SK-N-SH treated with all-trans-retinoic acid at 6 μM for 48 hours (cell line): ENCODE data around the gene AMOTL1.
A peak's percentile ranks its signal among the peaks of the same experiment; 100 is the strongest.

Experiments
- ATAC-seq: fragments of 200-7000 bp; cut with Tn5 transposase; 3 replicates; pipeline ENCODE4 v1.9.1; 2020; ENCODE audit warnings: mild to moderate bottlenecking, moderate library complexity
- ARNTL ChIP-seq: fragments of 450-650 bp; formaldehyde crosslinking; IDR thresholded peaks from 2 replicates; pipeline ENCODE4 v1.5.0; 2020; ENCODE audit warnings: low read depth, mild to moderate bottlenecking, moderate library complexity, borderline replicate concordance
- BACH2 ChIP-seq: fragments of 250-450 bp; sonication (Bioruptor Pico); IDR thresholded peaks from 2 replicates; pipeline ENCODE4 v1.9.0; 2021; ENCODE audit warnings: mild to moderate bottlenecking, borderline replicate concordance
- CREB5 ChIP-seq: fragments of 250-450 bp; sonication (Bioruptor Pico); IDR thresholded peaks from 2 replicates; pipeline ENCODE4 v1.5.1; 2020; ENCODE audit warnings: low read depth, mild to moderate bottlenecking, moderate library complexity
- CSDC2 ChIP-seq: fragments of 250-450 bp; sonication (Bioruptor Pico); IDR thresholded peaks from 2 replicates; pipeline ENCODE4 v1.5.0; 2020; ENCODE audit warnings: mild to moderate bottlenecking, moderate library complexity
- ESRRG ChIP-seq: fragments of 250-450 bp; sonication (Bioruptor Pico); IDR thresholded peaks from 2 replicates; pipeline ENCODE4 v1.6.1; 2021; ENCODE audit warnings: mild to moderate bottlenecking
- ISL1 ChIP-seq: fragments of 250-450 bp; sonication (Bioruptor Pico); IDR thresholded peaks from 2 replicates; pipeline ENCODE4 v2.1.2; 2022; ENCODE audit warnings: mild to moderate bottlenecking, moderate library complexity
- OSR1 ChIP-seq: fragments of 250-450 bp; sonication (Bioruptor Pico); IDR thresholded peaks from 2 replicates; pipeline ENCODE4 v1.8.0; 2022; ENCODE audit warnings: moderate library complexity, mild to moderate bottlenecking, inconsistent platforms
- PATZ1 ChIP-seq: fragments of 250-450 bp; sonication (Bioruptor Pico); IDR thresholded peaks from 2 replicates; pipeline ENCODE4 v1.8.0; 2020; ENCODE audit warnings: mild to moderate bottlenecking, moderate library complexity, borderline replicate concordance
- RARB ChIP-seq: fragments of 250-450 bp; sonication (Bioruptor Pico); IDR thresholded peaks from 2 replicates; pipeline ENCODE4 v1.8.0; 2021; ENCODE audit warnings: mild to moderate bottlenecking, moderate library complexity
- SNAI2 ChIP-seq: fragments of 250-450 bp; sonication (Bioruptor Pico); IDR thresholded peaks from 2 replicates; pipeline ENCODE4 v1.5.0; 2020; ENCODE audit warnings: mild to moderate bottlenecking, moderate library complexity
- TCF4 ChIP-seq: fragments of 250-450 bp; sonication (Bioruptor Pico); IDR thresholded peaks from 2 replicates; pipeline ENCODE4 v1.8.0; 2021; ENCODE audit warnings: mild to moderate bottlenecking, moderate library complexity, borderline replicate concordance
- TOX ChIP-seq: fragments of 250-450 bp; sonication (Bioruptor Pico); IDR thresholded peaks from 2 replicates; pipeline ENCODE4 v1.8.0; 2021; ENCODE audit warnings: mild to moderate bottlenecking, moderate library complexity, borderline replicate concordance
- ZC3H10 ChIP-seq: fragments of 250-450 bp; sonication (Bioruptor Pico); IDR thresholded peaks from 2 replicates; pipeline ENCODE4 v1.5.1; 2021; ENCODE audit warnings: mild to moderate bottlenecking, moderate library complexity
- ZFP3 ChIP-seq: fragments of 250-450 bp; sonication (Bioruptor Pico); IDR thresholded peaks from 2 replicates; pipeline ENCODE4 v1.5.0; 2020; ENCODE audit warnings: mild to moderate bottlenecking, moderate library complexity
- ZFP30 ChIP-seq: fragments of 450-650 bp; formaldehyde crosslinking; IDR thresholded peaks from 2 replicates; pipeline ENCODE4 v1.5.0; 2022; ENCODE audit warnings: mild to moderate bottlenecking, moderate library complexity
- ZNF565 ChIP-seq: fragments of 450-650 bp; formaldehyde crosslinking; conservative IDR thresholded peaks from 2 replicates; pipeline ENCODE4 v1.5.0; 2020; ENCODE audit warnings: low read depth, mild to moderate bottlenecking, moderate library complexity
- ZNF8 ChIP-seq: fragments of 450-650 bp; formaldehyde crosslinking; IDR thresholded peaks from 2 replicates; pipeline ENCODE4 v1.5.0; 2020; ENCODE audit warnings: mild to moderate bottlenecking, moderate library complexity
- TF ChIP-seq, protein P1 (sequence below): fragments of 250-450 bp; sonication (Bioruptor Pico); IDR thresholded peaks from 2 replicates; pipeline ENCODE4 v1.5.1; 2021; ENCODE audit warnings: mild to moderate bottlenecking, moderate library complexity

Gene AMOTL1

DNA sequence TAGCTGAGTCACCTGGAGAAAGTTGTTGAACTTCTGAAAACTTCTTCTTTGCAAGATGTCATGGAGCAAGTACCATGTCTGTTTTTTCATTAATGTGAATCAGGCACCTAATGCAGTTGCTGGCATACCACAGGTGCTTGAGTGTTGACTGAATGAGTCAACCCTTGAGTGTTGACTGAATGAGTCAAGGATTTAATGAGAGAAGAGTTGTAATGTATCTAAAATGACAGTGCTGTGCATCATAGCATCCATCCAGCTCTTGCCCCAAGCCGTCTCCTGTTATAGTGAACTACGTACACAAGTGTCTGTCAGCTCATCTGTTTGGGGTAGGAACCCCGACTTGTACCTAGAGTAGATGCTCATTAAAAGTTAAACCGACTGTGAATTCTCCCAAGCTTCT, 112.1 kb downstream of the AMOTL1 start:
- ATAC-seq: no peak
- TF ChIP-seq ZNF8 (CRISPR knock-in tag): 0 out of 2 replicates have a peak, but pooled peaks have one; percentile 19
- no peak for TF ChIP-seq ZFP3 (CRISPR knock-in tag)
- TF ChIP-seq, all 23 proteins: peak for 1

- TF ChIP-seq SNAI2 (CRISPR knock-in tag) (no peak), TOX (CRISPR knock-in tag) (no peak), ARNTL (no peak), PATZ1 (no peak), ZFP30 (CRISPR knock-in tag) (no peak), TCF4 (CRISPR knock-in tag) (no peak), OSR1 (no peak), ZC3H10 (CRISPR knock-in tag) (no peak), ESRRG (CRISPR knock-in tag) (no peak), RARB (CRISPR knock-in tag) (no peak), ZNF8 (CRISPR knock-in tag) (no peak), CSDC2 (CRISPR knock-in tag) (no peak)
Observed at GRCh38 chr11:94882931-94883330, 114.8 kb downstream of the AMOTL1 start.

GRCh38 chr11:94883878-94884277, 115.7 kb downstream of the AMOTL1 start:
- TF ChIP-seq CSDC2 (CRISPR knock-in tag) (no peak), ZFP3 (CRISPR knock-in tag) (no peak), BACH2 (CRISPR knock-in tag) (no peak), TCF4 (CRISPR knock-in tag) (no peak), ESRRG (CRISPR knock-in tag) (no peak), CREB5 (CRISPR knock-in tag) (no peak), PATZ1 (no peak), ZFP30 (CRISPR knock-in tag) (no peak), ZNF8 (CRISPR knock-in tag) (no peak), ISL1 (no peak), TOX (CRISPR knock-in tag) (no peak), ZNF565 (CRISPR knock-in tag) (no peak)
- TF ChIP-seq, protein P1, sequence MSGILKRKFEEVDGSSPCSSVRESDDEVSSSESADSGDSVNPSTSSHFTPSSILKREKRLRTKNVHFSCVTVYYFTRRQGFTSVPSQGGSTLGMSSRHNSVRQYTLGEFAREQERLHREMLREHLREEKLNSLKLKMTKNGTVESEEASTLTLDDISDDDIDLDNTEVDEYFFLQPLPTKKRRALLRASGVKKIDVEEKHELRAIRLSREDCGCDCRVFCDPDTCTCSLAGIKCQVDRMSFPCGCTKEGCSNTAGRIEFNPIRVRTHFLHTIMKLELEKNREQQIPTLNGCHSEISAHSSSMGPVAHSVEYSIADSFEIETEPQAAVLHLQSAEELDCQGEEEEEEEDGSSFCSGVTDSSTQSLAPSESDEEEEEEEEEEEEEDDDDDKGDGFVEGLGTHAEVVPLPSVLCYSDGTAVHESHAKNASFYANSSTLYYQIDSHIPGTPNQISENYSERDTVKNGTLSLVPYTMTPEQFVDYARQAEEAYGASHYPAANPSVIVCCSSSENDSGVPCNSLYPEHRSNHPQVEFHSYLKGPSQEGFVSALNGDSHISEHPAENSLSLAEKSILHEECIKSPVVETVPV (CRISPR knock-in tag): no peak
- no peak for ATAC-seq

More at GRCh38 chr11:94882931-94883330, 114.8 kb downstream of the AMOTL1 start:
- ATAC-seq: no peak

- no peak for ATAC-seq
- TF ChIP-seq BACH2 (CRISPR knock-in tag) (no peak), TCF4 (CRISPR knock-in tag) (no peak), ISL1 (no peak)
Observed at GRCh38 chr11:94884376-94884775, 116.2 kb downstream of the AMOTL1 start.

- TF ChIP-seq CREB5 (CRISPR knock-in tag): no peak
- ATAC-seq: no peak
Observed at GRCh38 chr11:94885133-94885532, 117.0 kb downstream of the AMOTL1 start.
